Breast epithelium (tissue), 3 donors: ENCODE data around the gene RP9.
A peak's percentile ranks its signal among the peaks of the same experiment; 100 is the strongest.

Source experiments
- CTCF ChIP-seq, 3 donors: fragments of 450-650 bp; IDR thresholded peaks; one replicate each; pipeline ENCODE4 v1.5.1; 2016 to 2017; ENCODE audit warnings: antibody characterized with exemption in 3 of 3, mild to moderate bottlenecking in 3 of 3, moderate library complexity in 3 of 3
- POLR2A ChIP-seq: fragments of 450-650 bp; IDR thresholded peaks from one replicate; pipeline ENCODE4 v1.6.1; 2016; ENCODE audit warnings: antibody characterized with exemption, mild to moderate bottlenecking, moderate library complexity

GRCh38 chr7:33107136-33108066 lies 1.8 kb downstream of the RP9 start:
- peak in 1 of 3 donors; percentile 14 for TF ChIP-seq CTCF (IDR thresholded peaks at IDR 0.05)
- no peak for TF ChIP-seq POLR2A
